Naive thymus-derived CD4-positive, alpha-beta T cell (primary cell): ENCODE results near the gene ZNF76. TPM values are rescaled to one million over a fixed set of nuclear protein-coding genes. Genes with fewer than 3 reads are reported as not detected.
"Not testable (repeated sequence)": the region's sequence is repeated elsewhere in the genome, so short reads cannot be mapped to it uniquely, and the experiment has no call there.

Experiments used
- ATAC-seq: fragments of 150-1000 bp; cut with Tn5 transposase; 2 replicates; pipeline ENCODE4 v1.10.0; 2021; ENCODE audit warnings: mild to moderate bottlenecking, moderate library complexity
- CTCF ChIA-PET: fragments of 350-600 bp; sonication (Branson Sonifier 250); formaldehyde crosslinking; loops from one replicate; lab custom pipeline; 2021; ENCODE audit warnings: antibody characterized with exemption; lab: Charles Lee
- POLR2A ChIA-PET: fragments of 350-600 bp; sonication (Branson Sonifier 250); formaldehyde crosslinking; loops from one replicate; lab custom pipeline; 2021; ENCODE audit warnings: antibody characterized with exemption, inconsistent platforms; lab: Charles Lee
- DNase-seq, 9 donors: peaks; one replicate each; pipeline versions ENCODE4 v3.0.0 to v3.0.0-alpha.2; 2020 to 2022; ENCODE audit warnings: mixed read lengths in 1 of 9
- H3K27ac ChIP-seq: one replicate; pipeline ENCODE4 v1.7.0; 2013; ENCODE audit warnings: mild to moderate bottlenecking, low read depth, low read length, moderate library complexity
- H3K27me3 ChIP-seq, 2 donors: one replicate each; pipeline ENCODE4 v1.7.0; 2013; ENCODE audit warnings: low read length in 2 of 2, mild to moderate bottlenecking in 2 of 2, moderate library complexity in 2 of 2; ENCODE audit not compliant: control insufficient read depth in 2 of 2, insufficient read depth in 2 of 2
- H3K36me3 ChIP-seq, 3 experiments: 1 replicate in 2 of 3; 2 replicates in 1 of 3; pipeline ENCODE4 v1.7.0; 2013; ENCODE audit warnings: low read length in 3 of 3, mild to moderate bottlenecking in 3 of 3, moderate library complexity in 1 of 3; ENCODE audit not compliant: insufficient read depth in 3 of 3, control insufficient read depth in 2 of 3
- H3K4me1 ChIP-seq, 2 donors: one replicate each; pipeline ENCODE4 v1.7.0; 2013; ENCODE audit warnings: low read length in 2 of 2, mild to moderate bottlenecking in 2 of 2, moderate library complexity in 1 of 2; ENCODE audit not compliant: control insufficient read depth in 2 of 2, insufficient read depth in 2 of 2
- H3K4me3 ChIP-seq: 2 replicates; pipeline ENCODE4 v1.7.0; 2013; ENCODE audit warnings: mild to moderate bottlenecking, low read length
- H3K9me3 ChIP-seq, 3 experiments: 1 replicate in 2 of 3; 2 replicates in 1 of 3; pipeline ENCODE4 v1.7.0; 2013; ENCODE audit warnings: low read length in 3 of 3; ENCODE audit not compliant: control insufficient read depth in 2 of 3
- H3K27ac Mint-ChIP-seq, 9 donors: one replicate each; pipeline ENCODE4 v1.8.0; 2020 to 2022; ENCODE audit warnings: mixed read lengths in 9 of 9, mild to moderate bottlenecking in 8 of 9, moderate library complexity in 5 of 9, inconsistent platforms in 2 of 9
- H3K27me3 Mint-ChIP-seq, 5 donors: one replicate each; pipeline ENCODE4 v1.8.0; 2021 to 2022; ENCODE audit warnings: mixed read lengths in 5 of 5, mild to moderate bottlenecking in 1 of 5
- H3K36me3 Mint-ChIP-seq, 5 donors: one replicate each; pipeline ENCODE4 v1.8.0; 2020 to 2022; ENCODE audit warnings: mixed read lengths in 5 of 5, mild to moderate bottlenecking in 3 of 5, inconsistent platforms in 1 of 5
- H3K4me1 Mint-ChIP-seq, 7 donors: one replicate each; pipeline ENCODE4 v1.8.0; 2020 to 2022; ENCODE audit warnings: mixed read lengths in 7 of 7, mild to moderate bottlenecking in 3 of 7, inconsistent platforms in 1 of 7
- H3K4me3 Mint-ChIP-seq, 10 donors: one replicate each; pipeline ENCODE4 v1.8.0; 2020 to 2022; ENCODE audit warnings: mild to moderate bottlenecking in 10 of 10, mixed read lengths in 10 of 10, moderate library complexity in 6 of 10, inconsistent platforms in 2 of 10
- H3K9me3 Mint-ChIP-seq, 11 donors: one replicate each; pipeline ENCODE4 v1.8.0; 2020 to 2022; ENCODE audit warnings: mixed read lengths in 11 of 11, mild to moderate bottlenecking in 4 of 11, inconsistent platforms in 1 of 11, moderate library complexity in 1 of 11
- intact Hi-C, 2 donors: fragments of 100-400 bp; cut with micrococcal nuclease; formaldehyde crosslinking; loops; one replicate each; pipeline ENCODE4 v1.15.1; 2023
- polyA plus RNA-seq, 2 donors: library from polyadenylated mRNA; unstranded; fragments of 300-500 nt; fragmentation: Illumina TruSeq; gene quantifications; one replicate each; pipeline ENCODE4 v1.2.3, GENCODE V29; 2021
- total RNA-seq, 6 experiments: library from RNA in 5 of 6; stranded (reverse) in 5 of 6; gene quantifications; 1 replicate in 5 of 6; 2 replicates in 1 of 6; pipeline ENCODE4 v1.2.3 and lab custom pipeline; 2021 to 2026

The ZNF76 gene
- total and polyA plus RNA-seq, 7 experiments from 2014 or later = 20.6 to 110 (median 76.1) TPM

GRCh38 chr6:35300848-35301247 lies 41.3 kb downstream of the ZNF76 start:
- intact Hi-C loops = no loop called here
- Mint-ChIP-seq H3K36me3 (peaks cover 6 to 48% (median 23%) of the 10 kb centered on the region in 5 donors), H3K4me1 (peaks cover 45 to 69% (median 61%) of the 10 kb centered on the region in 7 donors)

GRCh38 chr6:35302604-35303241 lies 43.2 kb downstream of the ZNF76 start:
- Histone ChIP-seq H3K4me1 (peaks cover 51 to 66% of the 10 kb centered on the region in 2 donors), H3K9me3 (no peaks in the 10 kb centered on the region), H3K27ac (peak overlapping the region; percentile 91), H3K27me3 (no peaks in the 10 kb centered on the region), H3K4me3 (peak overlapping the region; percentile 67), H3K36me3 (peaks cover 0 to 24% (median 2%) of the 10 kb centered on the region in 3 experiments)
- DNase-seq (peak; percentile 52 to 90 (median 85)), ATAC-seq (peak; percentile 95)
- Mint-ChIP-seq H3K27ac (peak overlapping the region; percentile 91 to 100 (median 98)), H3K4me1 (peaks cover 56 to 81% (median 70%) of the 10 kb centered on the region in 7 donors), H3K36me3 (peaks cover 6 to 56% (median 30%) of the 10 kb centered on the region in 5 donors), H3K4me3 (peak overlapping the region; percentile 84 to 100 (median 92)), H3K9me3 (no peaks in the 10 kb centered on the region), H3K27me3 (no peaks in the 10 kb centered on the region)
- intact Hi-C loops = loop anchor here (1.0 to 2.0 kb wide), 6 partner anchors 9 to 386 kb away; partner anchors contain the start of genes ZNF76 (in 2 of the 2), FKBP5 (in 1 of the 2) and RPL10A (in 1 of the 2)
- POLR2A ChIA-PET = interaction anchor here (0.7 to 13.7 kb wide), 11 partner anchors 9 to 301 kb away, joined by 3 to 250 read pairs (median 4); partner anchors contain the start of genes FANCE and RPL10A
- CTCF ChIA-PET = interaction anchor here (0.7 to 2.2 kb wide), 12 partner anchors 9 to 165 kb away, joined by 3 to 11 read pairs (median 4); partner anchors contain the start of gene RPL10A

More at GRCh38 chr6:35300848-35301247, 41.3 kb downstream of the ZNF76 start:
- Mint-ChIP-seq H3K27ac (peak overlapping the region; percentile 81 to 100 (median 98)), H3K9me3 (no peaks in the 10 kb centered on the region), H3K4me3 (peak overlapping the region; percentile 84 to 100 (median 90)), H3K27me3 (no peaks in the 10 kb centered on the region)
- ATAC-seq (peak; percentile 43), DNase-seq (peak in 7 of 9 donors; percentile 53 to 68 (median 59))
- ChIA-PET CTCF (interaction anchor here (1.0 to 12.9 kb wide), 7 partner anchors 12 to 168 kb away, joined by 4 to 346 read pairs (median 13); partner anchors contain the start of genes FANCE, PPARD and RPL10A), POLR2A (interaction anchor here (0.6 to 9.6 kb wide), 11 partner anchors 10 to 1513 kb away, joined by 3 to 318 read pairs (median 4); partner anchors contain the start of genes FANCE, PPARD, RPL10A and TEAD3)
- Histone ChIP-seq H3K4me1 (peaks cover 53 to 65% of the 10 kb centered on the region in 2 donors), H3K9me3 (no peaks in the 10 kb centered on the region), H3K36me3 (peaks cover 0 to 22% (median 0%) of the 10 kb centered on the region in 3 experiments), H3K27me3 (no peaks in the 10 kb centered on the region), H3K27ac (peak overlapping the region; percentile 91), H3K4me3 (peak overlapping the region; percentile 95)

- DNase-seq (no peak), ATAC-seq (no peak)
- Histone ChIP-seq H3K9me3 (no peaks in the 10 kb centered on the region), H3K27me3 (no peaks in the 10 kb centered on the region), H3K4me3 (peak overlapping the region; percentile 67), H3K27ac (peak overlapping the region; percentile 91), H3K4me1 (peaks cover 63 to 68% of the 10 kb centered on the region in 2 donors), H3K36me3 (peaks cover 0 to 22% (median 3%) of the 10 kb centered on the region in 3 experiments)
- peaks cover 59 to 91% (median 77%) of the 10 kb centered on the region in 7 donors for H3K4me1 Mint-ChIP-seq
- CTCF ChIA-PET = interaction anchor here (0.7 to 2.7 kb wide), 5 partner anchors 12 to 988 kb away, joined by 3 to 20 read pairs (median 5); no protein-coding TSS in a partner anchor
- POLR2A ChIA-PET = interaction anchor here (0.8 to 13.7 kb wide), 6 partner anchors 7 to 723 kb away, joined by 3 to 250 read pairs (median 16); partner anchors contain the start of genes FANCE, MAPK14 and RPL10A
- peak overlapping the region; percentile 84 to 100 (median 92) for H3K4me3 Mint-ChIP-seq
- peaks cover 6 to 56% (median 39%) of the 10 kb centered on the region in 5 donors for H3K36me3 Mint-ChIP-seq
- intact Hi-C loops = no loop called here
- H3K27ac Mint-ChIP-seq = peak overlapping the region; percentile 91 to 100 (median 98)
- no peaks in the 10 kb centered on the region for H3K9me3 Mint-ChIP-seq
- no peaks in the 10 kb centered on the region for H3K27me3 Mint-ChIP-seq
Measured at GRCh38 chr6:35304299-35304698, 44.8 kb downstream of the ZNF76 start.

- intact Hi-C loops = no loop called here
- Mint-ChIP-seq H3K9me3 (no peaks in the 10 kb centered on the region), H3K27me3 (no peaks in the 10 kb centered on the region), H3K4me3 (peak overlapping the region in 7 of 10 donors; percentile 25 to 100 (median 56)), H3K27ac (peak overlapping the region in 5 of 9 donors; percentile 76 to 99 (median 93)), H3K4me1 (peaks cover 59 to 91% (median 77%) of the 10 kb centered on the region in 7 donors), H3K36me3 (peaks cover 8 to 57% (median 41%) of the 10 kb centered on the region in 5 donors)
- POLR2A ChIA-PET = interaction anchor here (0.9 to 13.7 kb wide), 4 partner anchors 10 to 723 kb away, joined by 3 to 250 read pairs (median 20); partner anchors contain the start of genes MAPK14 and RPL10A
- no peak for ATAC-seq
- Histone ChIP-seq H3K27ac (peak overlapping the region; percentile 91), H3K4me3 (no peak overlapping the region), H3K36me3 (peaks cover 0 to 30% (median 3%) of the 10 kb centered on the region in 3 experiments), H3K4me1 (peaks cover 68 to 70% of the 10 kb centered on the region in 2 donors), H3K9me3 (no peaks in the 10 kb centered on the region), H3K27me3 (no peaks in the 10 kb centered on the region)
- DNase-seq = peak in 3 of 9 donors; percentile 24 to 30 (median 24)
- CTCF ChIA-PET = interaction anchor here (0.7 to 2.7 kb wide), 2 partner anchors 23 to 66 kb away, joined by 5 to 20 read pairs; no protein-coding TSS in a partner anchor
Measured at GRCh38 chr6:35305117-35305516, 45.6 kb downstream of the ZNF76 start.

- H3K36me3 Mint-ChIP-seq = peaks cover 8 to 62% (median 49%) of the 10 kb centered on the region in 5 donors
- ChIA-PET POLR2A (interaction anchor here (13.7 kb wide), 1 partner anchor 19 kb away, joined by 250 read pairs; no protein-coding TSS in a partner anchor), CTCF (interaction anchor here (0.7 to 1.1 kb wide), 2 partner anchors 11 to 30 kb away, joined by 3 read pairs; no protein-coding TSS in a partner anchor)
- peaks cover 62 to 93% (median 79%) of the 10 kb centered on the region in 7 donors for H3K4me1 Mint-ChIP-seq
- H3K27me3 Mint-ChIP-seq, DNase-seq, ATAC-seq, H3K9me3 ChIP-seq, H3K27me3 ChIP-seq, H3K4me3 ChIP-seq, H3K9me3 Mint-ChIP-seq, intact Hi-C loops: not testable (repeated sequence)
- peaks cover 64 to 69% of the 10 kb centered on the region in 2 donors for H3K4me1 ChIP-seq
- H3K27ac Mint-ChIP-seq = peak overlapping the region in 8 of 9 donors; percentile 61 to 99 (median 86)
- H3K4me3 Mint-ChIP-seq = peak overlapping the region in 9 of 10 donors; percentile 2 to 86 (median 37)
- H3K36me3 ChIP-seq = peaks cover 0 to 38% (median 3%) of the 10 kb centered on the region in 3 experiments
- peak overlapping the region; percentile 29 for H3K27ac ChIP-seq
Measured at GRCh38 chr6:35307138-35307537, 47.6 kb downstream of the ZNF76 start.
